Measurements from ENCODE around the gene TMPRSS2. TPM values are rescaled to one million over a fixed set of nuclear protein-coding genes. Genes with fewer than 3 reads are reported as not detected.

Gene TMPRSS2
- total RNA-seq = under 1 TPM in 5 of 8 experiments, not detected in 3; 0.23 to 0.87 (median 0.36) TPM

GRCh38 chr21:41507521-41508414 lies at the start of gene TMPRSS2:
Gene TMPRSS2, minus strand, starts transcription at chr21:41508158. Its CDS starts 10,025 bp downstream, at chr21:41498133.
- no peaks in the 10 kb centered on the region for H3K4me1 ChIP-seq (replicated peaks in 1 of 2)
- ATAC-seq (replicated peaks in 6 of 8) = peak; percentile 36 to 73 (median 60)
- H3K27ac ChIP-seq = no peak within 1 kb of the TSS
- peak within 1 kb of the TSS; percentile 2 to 26 (median 15) for H3K4me3 ChIP-seq
- 0% methylated on average over 2 to 8 of the region's 85 CpGs; no CpG with 5 or more reads in 7 of the 10 experiments for WGBS, 10 experiments
- in situ Hi-C loops (cut with MboI; ENCODE audit: low pct_unique_long_range_greater_than_20kb in 2 of 9, low sequenced_read_pairs in 9 of 9, unreplicated experiment in 9 of 9) = no loop called here

DNA sequence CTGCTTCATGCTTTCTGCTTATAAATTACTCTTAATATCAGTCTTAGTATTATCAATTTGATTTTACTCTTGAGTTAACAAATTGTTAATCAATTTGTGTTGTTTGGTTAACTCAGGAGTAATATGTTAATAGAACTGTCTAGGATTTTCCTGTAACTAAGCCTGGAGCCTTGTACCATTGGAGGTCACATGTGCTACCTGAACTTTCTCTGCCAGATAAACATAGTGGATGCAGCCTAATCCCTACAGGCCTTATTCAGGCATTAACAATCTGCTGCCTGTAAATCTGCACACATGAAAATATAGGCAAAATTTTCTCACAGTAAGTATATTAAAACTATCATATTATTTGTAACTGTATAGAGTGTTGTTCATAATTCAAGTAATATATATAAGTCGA lies 47.1 kb upstream of the TMPRSS2 start:
- Histone ChIP-seq H3K4me1 (replicated peaks in 1 of 2) (no peaks in the 10 kb centered on the region), H3K27ac (no peak overlapping the region), H3K4me3 (no peak overlapping the region)
- no peak for ATAC-seq (replicated peaks in 6 of 8)
- WGBS, 10 experiments = 43 to 100% (median 60%) methylated on average over 1 of the region's 1 CpG; no CpG with 5 or more reads in 3 of the 10 experiments
- in situ Hi-C loops (cut with MboI; ENCODE audit: low pct_unique_long_range_greater_than_20kb in 2 of 9, low sequenced_read_pairs in 9 of 9, unreplicated experiment in 9 of 9) = no loop called here

GRCh38 chr21:41552254-41552653 lies 44.3 kb upstream of the TMPRSS2 start:
- WGBS, 10 experiments = 42 to 100% (median 73%) methylated on average over 1 to 6 of the region's 6 CpGs
- H3K4me3 ChIP-seq = no peak overlapping the region
- no peaks in the 10 kb centered on the region for H3K4me1 ChIP-seq (replicated peaks in 1 of 2)
- no peak for ATAC-seq (replicated peaks in 6 of 8)
- in situ Hi-C loops (cut with MboI; ENCODE audit: low pct_unique_long_range_greater_than_20kb in 2 of 9, low sequenced_read_pairs in 9 of 9, unreplicated experiment in 9 of 9) = no loop called here
- no peak overlapping the region for H3K27ac ChIP-seq

DNA sequence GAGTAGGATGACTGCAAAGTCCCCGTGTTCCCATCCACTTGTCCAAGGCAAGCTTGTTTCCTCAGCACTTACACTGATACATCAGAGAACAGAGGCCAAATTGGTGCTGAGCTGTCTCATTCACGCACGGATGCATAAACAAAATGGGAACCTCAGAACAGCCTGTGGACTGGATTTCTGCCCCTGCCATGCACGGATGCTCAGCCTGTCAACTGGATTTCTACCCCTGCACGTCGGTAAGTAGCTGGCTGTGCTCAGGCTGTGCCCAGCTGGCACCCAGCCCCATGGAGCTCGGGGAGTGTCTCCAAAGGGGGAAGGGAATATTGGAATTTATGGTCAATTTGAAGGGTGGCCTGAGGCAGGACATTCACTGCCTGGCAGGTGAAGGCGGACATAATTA lies 40.8 kb upstream of the TMPRSS2 start:
- 22 to 91% (median 82%) methylated on average over 3 to 7 of the region's 8 CpGs; no CpG with 5 or more reads in 6 of the 10 experiments for WGBS, 10 experiments

GRCh38 chr21:41547111-41547510 lies 39.2 kb upstream of the TMPRSS2 start:
- Histone ChIP-seq H3K4me1 (replicated peaks in 1 of 2) (no peaks in the 10 kb centered on the region), H3K27ac (no peak overlapping the region), H3K4me3 (no peak overlapping the region)
- in situ Hi-C loops (cut with MboI; ENCODE audit: low pct_unique_long_range_greater_than_20kb in 2 of 9, low sequenced_read_pairs in 9 of 9, unreplicated experiment in 9 of 9) = no loop called here
- ATAC-seq (replicated peaks in 6 of 8) = no peak
- WGBS, 10 experiments = 70 to 88% (median 87%) methylated on average over 1 to 3 of the region's 3 CpGs; no CpG with 5 or more reads in 5 of the 10 experiments

More for the DNA sequence above, 40.8 kb upstream of the TMPRSS2 start:
- Histone ChIP-seq H3K4me3 (no peak overlapping the region), H3K4me1 (replicated peaks in 1 of 2) (no peaks in the 10 kb centered on the region), H3K27ac (no peak overlapping the region)
- ATAC-seq (replicated peaks in 6 of 8) = peak in 3 of 8 experiments; percentile 19 to 39 (median 21)
- in situ Hi-C loops (cut with MboI; ENCODE audit: low pct_unique_long_range_greater_than_20kb in 2 of 9, low sequenced_read_pairs in 9 of 9, unreplicated experiment in 9 of 9) = no loop called here

- no peak overlapping the region for H3K27ac ChIP-seq
- no peaks in the 10 kb centered on the region for H3K4me1 ChIP-seq (replicated peaks in 1 of 2)
- 35 to 81% (median 75%) methylated on average over 3 to 7 of the region's 7 CpGs; no CpG with 5 or more reads in 1 of the 10 experiments for WGBS, 10 experiments
- H3K4me3 ChIP-seq = no peak overlapping the region
- in situ Hi-C loops (cut with MboI; ENCODE audit: low pct_unique_long_range_greater_than_20kb in 2 of 9, low sequenced_read_pairs in 9 of 9, unreplicated experiment in 9 of 9) = no loop called here
- no peak for ATAC-seq (replicated peaks in 6 of 8)
Measured at GRCh38 chr21:41545500-41546359, 37.8 kb upstream of the TMPRSS2 start.

- 73 to 90% (median 80%) methylated on average over 2 to 5 of the region's 9 CpGs; no CpG with 5 or more reads in 7 of the 10 experiments for WGBS, 10 experiments
- H3K4me3 ChIP-seq = no peak overlapping the region
- no peak for ATAC-seq (replicated peaks in 6 of 8)
- in situ Hi-C loops (cut with MboI; ENCODE audit: low pct_unique_long_range_greater_than_20kb in 2 of 9, low sequenced_read_pairs in 9 of 9, unreplicated experiment in 9 of 9) = no loop called here
- H3K4me1 ChIP-seq (replicated peaks in 1 of 2) = no peaks in the 10 kb centered on the region
- no peak overlapping the region for H3K27ac ChIP-seq
Measured at GRCh38 chr21:41542727-41543126, 34.8 kb upstream of the TMPRSS2 start.

DNA sequence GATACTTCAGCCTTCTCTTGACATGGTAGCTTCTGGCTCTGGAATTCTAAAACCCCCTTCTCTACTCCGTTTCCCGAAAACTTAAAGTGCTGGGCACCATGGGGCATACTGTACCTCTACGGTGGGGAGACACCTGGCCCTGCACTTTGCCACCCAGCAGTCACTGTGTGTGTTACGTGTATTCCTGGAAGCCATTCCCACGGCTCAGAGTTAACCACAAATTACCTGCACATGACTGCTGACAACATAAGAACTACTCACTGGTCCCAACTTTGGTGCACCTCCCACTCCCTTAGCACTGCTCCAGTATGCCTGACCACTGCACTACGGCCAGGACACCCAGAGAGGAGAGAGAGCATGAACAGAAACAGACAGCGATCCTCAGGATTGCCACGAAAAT lies 29.4 kb upstream of the TMPRSS2 start:
- WGBS, 10 experiments = 46 to 93% (median 77%) methylated on average over 2 to 7 of the region's 8 CpGs; no CpG with 5 or more reads in 3 of the 10 experiments
- ATAC-seq (replicated peaks in 6 of 8) = no peak
- no peaks in the 10 kb centered on the region for H3K4me1 ChIP-seq (replicated peaks in 1 of 2)
- H3K4me3 ChIP-seq = no peak overlapping the region
- H3K27ac ChIP-seq = no peak overlapping the region
- in situ Hi-C loops (cut with MboI; ENCODE audit: low pct_unique_long_range_greater_than_20kb in 2 of 9, low sequenced_read_pairs in 9 of 9, unreplicated experiment in 9 of 9) = no loop called here

DNA sequence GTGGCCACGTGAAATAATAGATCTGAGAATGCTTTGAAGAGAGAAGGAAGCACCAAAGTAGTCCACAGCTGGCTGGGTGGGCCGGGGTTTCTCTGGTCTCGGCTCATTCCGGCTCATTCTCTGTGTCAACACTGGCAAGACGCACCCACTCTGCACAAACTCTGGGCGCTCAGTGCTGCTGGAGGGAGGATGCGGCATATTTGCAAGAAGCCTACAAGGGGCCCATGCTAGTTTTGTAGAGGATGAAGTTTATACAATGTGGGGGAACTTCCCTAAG lies 28.8 kb upstream of the TMPRSS2 start:
- in situ Hi-C loops (cut with MboI; ENCODE audit: low pct_unique_long_range_greater_than_20kb in 2 of 9, low sequenced_read_pairs in 9 of 9, unreplicated experiment in 9 of 9) = no loop called here
- ATAC-seq (replicated peaks in 6 of 8) = no peak

DNA sequence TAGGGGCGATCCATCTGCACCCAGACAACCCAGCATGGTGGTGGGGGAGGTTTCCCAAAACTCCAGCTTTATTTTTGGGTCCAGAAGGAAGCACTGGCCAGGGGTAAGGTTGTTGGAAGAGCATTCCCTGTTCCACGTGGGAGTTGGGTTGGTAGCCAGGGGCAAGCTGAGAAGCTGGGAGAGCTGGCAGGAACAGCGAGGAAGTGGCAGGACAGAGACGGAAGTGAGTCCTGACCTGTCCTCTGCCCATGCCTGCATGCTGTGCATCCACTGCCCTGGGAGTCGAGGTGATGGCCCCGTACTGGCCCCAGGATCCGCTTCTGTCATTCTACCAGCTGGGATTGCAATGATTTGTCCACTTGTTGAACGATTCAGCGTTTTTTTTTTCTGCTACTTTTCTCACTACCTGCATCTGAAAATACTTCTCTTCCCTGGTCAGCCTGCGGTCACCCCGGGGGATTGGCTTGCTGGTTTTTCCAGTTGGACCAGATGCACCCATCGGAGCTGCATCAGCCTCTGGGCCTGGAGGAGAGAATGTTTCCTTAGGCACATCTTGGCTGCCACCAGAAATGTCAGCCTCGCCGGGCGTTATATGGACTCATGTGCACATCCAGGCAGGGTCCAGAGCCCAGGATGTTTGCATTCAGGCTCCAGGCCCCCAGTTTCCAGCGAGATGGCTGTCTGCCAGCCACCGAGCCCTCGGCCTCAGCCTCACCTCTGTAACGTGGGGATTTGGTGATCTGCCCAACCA lies 28.3 kb upstream of the TMPRSS2 start:
- H3K27ac ChIP-seq = no peak overlapping the region
- H3K4me3 ChIP-seq = no peak overlapping the region
- ATAC-seq (replicated peaks in 6 of 8) = no peak
- H3K4me1 ChIP-seq (replicated peaks in 1 of 2) = no peaks in the 10 kb centered on the region
- 40 to 100% (median 74%) methylated on average over 1 to 10 of the region's 19 CpGs; no CpG with 5 or more reads in 2 of the 10 experiments for WGBS, 10 experiments
- in situ Hi-C loops (cut with MboI; ENCODE audit: low pct_unique_long_range_greater_than_20kb in 2 of 9, low sequenced_read_pairs in 9 of 9, unreplicated experiment in 9 of 9) = no loop called here

More for the DNA sequence above, 28.8 kb upstream of the TMPRSS2 start:
- Histone ChIP-seq H3K27ac (no peak overlapping the region), H3K4me1 (replicated peaks in 1 of 2) (no peaks in the 10 kb centered on the region), H3K4me3 (no peak overlapping the region)
- whole genome bisulfite sequencing, 10 experiments = 50 to 100% (median 90%) methylated on average over 1 to 5 of the region's 7 CpGs; no CpG with 5 or more reads in 1 of the 10 experiments

DNA sequence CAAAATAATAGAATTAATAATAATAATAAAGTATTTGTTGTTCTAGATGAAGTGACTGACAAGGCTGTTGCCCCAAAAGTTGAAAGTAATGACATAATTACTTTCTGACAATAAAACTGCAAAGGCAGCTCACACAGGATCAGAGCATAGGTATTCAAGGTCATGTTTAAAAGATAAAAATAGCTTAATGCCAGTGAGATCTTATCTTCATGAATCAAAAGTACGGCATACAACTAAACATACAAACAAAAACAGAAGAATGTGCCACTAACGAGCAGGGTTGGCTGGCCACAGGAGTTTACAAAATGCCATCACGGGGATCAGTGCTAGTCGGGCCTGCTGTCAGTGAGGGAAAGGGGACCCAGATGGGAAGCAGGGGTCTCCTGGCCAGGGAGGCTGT lies 22.4 kb upstream of the TMPRSS2 start:
- in situ Hi-C loops (cut with MboI; ENCODE audit: low pct_unique_long_range_greater_than_20kb in 2 of 9, low sequenced_read_pairs in 9 of 9, unreplicated experiment in 9 of 9) = no loop called here
- no peak for ATAC-seq (replicated peaks in 6 of 8)
- no peaks in the 10 kb centered on the region for H3K4me1 ChIP-seq (replicated peaks in 1 of 2)
- H3K27ac ChIP-seq = no peak overlapping the region
- WGBS, 10 experiments = 42 to 86% (median 63%) methylated on average over 1 to 4 of the region's 4 CpGs; no CpG with 5 or more reads in 3 of the 10 experiments
- no peak overlapping the region for H3K4me3 ChIP-seq

GRCh38 chr21:41529769-41530168 lies 21.8 kb upstream of the TMPRSS2 start:
- ATAC-seq (replicated peaks in 6 of 8) = no peak
- Histone ChIP-seq H3K27ac (no peak overlapping the region), H3K4me3 (no peak overlapping the region), H3K4me1 (replicated peaks in 1 of 2) (no peaks in the 10 kb centered on the region)
- in situ Hi-C loops (cut with MboI; ENCODE audit: low pct_unique_long_range_greater_than_20kb in 2 of 9, low sequenced_read_pairs in 9 of 9, unreplicated experiment in 9 of 9) = no loop called here
- WGBS, 10 experiments = 10 to 85% (median 65%) methylated on average over 1 to 5 of the region's 9 CpGs; no CpG with 5 or more reads in 3 of the 10 experiments

Data from motor neuron (in vitro differentiated cells).